Left lung (tissue), 10 donors: ENCODE results near the gene MTSS2. TPM values are rescaled to one million over a fixed set of nuclear protein-coding genes. Genes with fewer than 3 reads are reported as not detected.

Source experiments
- ATAC-seq: fragments of 200-7000 bp; cut with Tn5 transposase; one replicate; pipeline ENCODE4 v1.9.1; 2020; ENCODE audit warnings: moderate library complexity
- DNase-seq, 4 donors: peaks; one replicate each; pipeline ENCODE4 v3.0.0-alpha.2; 2013 to 2020
- H3K27ac ChIP-seq, 2 donors: fragments of 200-600 bp; sonication (generic) in 1 of 2; one replicate each; pipeline versions ENCODE4 v1.5.0 to v1.8.0; 2020 to 2021
- H3K27me3 ChIP-seq, 2 donors: fragments of 200-600 bp; sonication (generic) in 1 of 2; one replicate each; pipeline versions ENCODE4 v1.5.0 to v1.8.0; 2020 to 2021
- H3K36me3 ChIP-seq, 2 donors: fragments of 200-600 bp; sonication (generic) in 1 of 2; one replicate each; pipeline versions ENCODE4 v1.5.0 to v1.8.0; 2020 to 2021
- H3K4me1 ChIP-seq, 2 donors: fragments of 200-600 bp; one replicate each; pipeline ENCODE4 v1.8.0; 2021
- H3K4me3 ChIP-seq, 2 donors: fragments of 200-600 bp; sonication (generic) in 1 of 2; one replicate each; pipeline versions ENCODE4 v1.5.0 to v1.8.0; 2020 to 2021; ENCODE audit warnings: mild to moderate bottlenecking in 1 of 2
- H3K9me3 ChIP-seq, 2 donors: fragments of 200-600 bp; sonication (generic) in 1 of 2; one replicate each; pipeline versions ENCODE4 v1.5.0 to v1.8.0; 2020 to 2021
- intact Hi-C, 2 donors: fragments of 100-400 bp; cut with DNase I; formaldehyde crosslinking; loops; one replicate each; pipeline versions ENCODE4 v1.11.2 to v1.14.2; 2022
- polyA plus RNA-seq, 6 donors: library from polyadenylated mRNA; unstranded; fragments of 120-200 nt; gene quantifications; one replicate each; pipeline ENCODE4 v1.2.1, GENCODE V29; 2013; ENCODE audit not compliant: insufficient read length in 6 of 6
- total RNA-seq, 2 donors: library from RNA; stranded (reverse); fragmentation: NEBNext Ultra II Directional; extraction: Animal tissue kit (Norgen Biotek cat#: 25700); gene quantifications; one replicate each; pipeline ENCODE4 v1.2.1, GENCODE V29; 2021
- TF ChIP-seq, protein P1 (sequence below), 2 donors: fragments of 200-600 bp; sonication (generic) in 1 of 2; IDR thresholded peaks; one replicate each; pipeline versions ENCODE4 v1.5.0 to v1.8.0; 2021; ENCODE audit warnings: antibody characterized with exemption in 2 of 2
- donor health status: DM: no; HTN: yes; CAD: no.
- donor health status: DM: no; HTN: no; CAD: no.

Gene MTSS2
- total and polyA plus RNA-seq, 8 donors, result 58.1 to 106 (median 98.6) TPM

DNA sequence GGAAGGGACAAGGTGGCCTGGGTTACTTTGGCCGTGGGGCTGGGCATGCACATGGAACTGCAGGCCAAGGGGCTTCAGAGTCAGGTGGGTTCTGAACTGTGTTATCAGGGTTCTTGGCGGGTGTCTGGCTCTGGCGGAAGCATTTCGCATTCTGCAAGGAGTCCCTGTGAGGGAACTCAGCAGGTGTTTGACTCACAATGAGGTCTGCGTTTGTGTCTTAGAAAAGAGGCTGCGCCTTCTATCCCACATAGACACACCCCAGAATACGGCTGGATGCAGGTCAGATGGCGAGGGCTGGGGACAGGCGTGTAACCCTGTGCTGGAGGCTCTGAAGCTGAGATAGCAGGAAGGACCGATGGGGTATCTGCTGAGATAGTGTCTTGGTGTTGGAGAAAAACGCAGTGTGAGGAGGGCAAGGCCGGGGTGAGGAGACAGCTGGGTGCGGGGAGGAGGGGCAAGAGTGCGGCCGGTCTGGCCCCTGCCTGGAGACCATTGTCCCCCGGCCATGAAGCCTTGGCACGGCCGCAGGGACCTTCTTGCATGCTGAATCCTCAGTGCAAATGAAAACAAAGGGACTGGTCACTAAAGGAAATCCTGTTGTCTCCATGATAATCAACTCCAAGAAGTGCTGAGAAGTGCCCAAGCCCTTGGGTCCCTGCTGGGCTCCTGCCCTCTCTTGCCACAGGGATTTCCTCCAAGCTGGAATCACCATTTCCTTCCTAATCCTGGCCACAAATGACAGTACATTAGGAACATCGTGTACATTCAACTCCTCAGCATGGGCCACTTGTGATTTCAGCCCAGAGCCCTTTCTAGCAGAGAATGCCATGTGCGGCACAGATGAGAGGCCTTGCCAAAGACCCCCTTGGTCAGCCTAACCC, 22.8 kb upstream of the MTSS2 start:
- TF ChIP-seq, protein P1, sequence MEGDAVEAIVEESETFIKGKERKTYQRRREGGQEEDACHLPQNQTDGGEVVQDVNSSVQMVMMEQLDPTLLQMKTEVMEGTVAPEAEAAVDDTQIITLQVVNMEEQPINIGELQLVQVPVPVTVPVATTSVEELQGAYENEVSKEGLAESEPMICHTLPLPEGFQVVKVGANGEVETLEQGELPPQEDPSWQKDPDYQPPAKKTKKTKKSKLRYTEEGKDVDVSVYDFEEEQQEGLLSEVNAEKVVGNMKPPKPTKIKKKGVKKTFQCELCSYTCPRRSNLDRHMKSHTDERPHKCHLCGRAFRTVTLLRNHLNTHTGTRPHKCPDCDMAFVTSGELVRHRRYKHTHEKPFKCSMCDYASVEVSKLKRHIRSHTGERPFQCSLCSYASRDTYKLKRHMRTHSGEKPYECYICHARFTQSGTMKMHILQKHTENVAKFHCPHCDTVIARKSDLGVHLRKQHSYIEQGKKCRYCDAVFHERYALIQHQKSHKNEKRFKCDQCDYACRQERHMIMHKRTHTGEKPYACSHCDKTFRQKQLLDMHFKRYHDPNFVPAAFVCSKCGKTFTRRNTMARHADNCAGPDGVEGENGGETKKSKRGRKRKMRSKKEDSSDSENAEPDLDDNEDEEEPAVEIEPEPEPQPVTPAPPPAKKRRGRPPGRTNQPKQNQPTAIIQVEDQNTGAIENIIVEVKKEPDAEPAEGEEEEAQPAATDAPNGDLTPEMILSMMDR (IDR thresholded peaks at IDR 0.05), result no peak
- peaks cover 10 to 33% of the 10 kb centered on the region in 2 donors for H3K4me1 ChIP-seq

DNA sequence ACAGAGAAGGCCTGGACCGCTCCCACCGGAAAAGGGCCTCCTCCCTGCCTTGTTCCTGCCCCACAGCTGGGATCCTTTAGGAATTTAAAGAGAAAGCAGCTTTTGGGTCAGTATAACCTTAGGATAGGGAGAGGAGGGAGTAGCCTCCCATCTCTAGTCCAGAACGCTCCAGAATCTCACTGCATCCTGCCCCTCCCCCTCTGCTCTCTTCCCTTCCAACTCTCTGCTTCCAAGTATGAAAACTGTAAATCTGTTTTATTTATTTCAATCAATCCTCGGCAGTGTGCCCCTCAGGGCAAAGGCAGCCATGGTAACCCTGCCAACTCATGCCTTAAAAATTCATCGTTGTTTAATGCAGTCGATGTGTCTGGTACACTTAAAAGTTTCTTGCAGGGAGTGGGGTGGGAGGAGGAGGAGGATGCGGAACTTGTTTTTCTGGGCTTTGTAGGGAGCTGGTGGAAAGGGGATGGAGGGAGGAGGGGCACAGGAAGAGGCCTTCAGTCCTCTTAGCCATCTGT, 21.2 kb upstream of the MTSS2 start:
- Histone ChIP-seq H3K9me3 (no peaks in the 10 kb centered on the region), H3K27me3 (no peaks in the 10 kb centered on the region), H3K4me1 (peaks cover 18 to 43% of the 10 kb centered on the region in 2 donors), H3K36me3 (peaks cover 0 to 11% of the 10 kb centered on the region in 2 donors), H3K27ac (peak overlapping the region in 1 of 2 donors; percentile 5), H3K4me3 (no peak overlapping the region)
- TF ChIP-seq, protein P1 (IDR thresholded peaks at IDR 0.05), result no peak
- DNase-seq (no peak), ATAC-seq (no peak)
- intact Hi-C loops, result no loop called here

More for the DNA sequence above, 22.8 kb upstream of the MTSS2 start:
- peaks cover 0 to 11% of the 10 kb centered on the region in 2 donors for H3K36me3 ChIP-seq
- H3K9me3 ChIP-seq, result no peaks in the 10 kb centered on the region
- no peaks in the 10 kb centered on the region for H3K27me3 ChIP-seq
- intact Hi-C loops, result no loop called here
- H3K4me3 ChIP-seq, result no peak overlapping the region
- no peak for ATAC-seq
- DNase-seq, result no peak
- peak overlapping the region in 1 of 2 donors; percentile 24 for H3K27ac ChIP-seq

DNA sequence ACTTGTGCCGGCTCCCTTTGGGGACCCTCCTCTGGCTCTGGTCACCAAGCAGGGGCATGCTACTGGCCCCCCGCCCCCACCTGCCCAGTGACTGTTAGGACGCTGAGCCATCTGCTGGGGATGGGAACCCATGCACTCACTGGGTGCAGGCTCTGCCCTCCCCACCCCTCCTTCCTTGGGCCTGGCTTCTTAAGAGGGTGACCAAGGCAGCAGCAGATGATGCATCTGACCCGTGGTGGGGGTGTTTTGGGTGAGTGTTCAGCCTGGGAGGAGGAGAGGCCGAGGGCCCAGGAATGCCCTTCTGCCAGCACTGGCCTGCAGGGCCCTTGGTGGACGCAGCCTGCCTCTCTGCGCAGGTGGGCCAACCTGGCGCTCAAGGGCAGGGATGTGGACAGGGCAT, 19.2 kb upstream of the MTSS2 start:
- no peak overlapping the region for H3K27ac ChIP-seq
- peaks cover 18 to 50% of the 10 kb centered on the region in 2 donors for H3K4me1 ChIP-seq
- H3K4me3 ChIP-seq, result no peak overlapping the region
- DNase-seq (no peak), ATAC-seq (no peak)
- intact Hi-C loops, result no loop called here
- H3K27me3 ChIP-seq, result no peaks in the 10 kb centered on the region
- TF ChIP-seq, protein P1 (IDR thresholded peaks at IDR 0.05), result no peak
- H3K36me3 ChIP-seq, result peaks cover 0 to 8% of the 10 kb centered on the region in 2 donors
- no peaks in the 10 kb centered on the region for H3K9me3 ChIP-seq

DNA sequence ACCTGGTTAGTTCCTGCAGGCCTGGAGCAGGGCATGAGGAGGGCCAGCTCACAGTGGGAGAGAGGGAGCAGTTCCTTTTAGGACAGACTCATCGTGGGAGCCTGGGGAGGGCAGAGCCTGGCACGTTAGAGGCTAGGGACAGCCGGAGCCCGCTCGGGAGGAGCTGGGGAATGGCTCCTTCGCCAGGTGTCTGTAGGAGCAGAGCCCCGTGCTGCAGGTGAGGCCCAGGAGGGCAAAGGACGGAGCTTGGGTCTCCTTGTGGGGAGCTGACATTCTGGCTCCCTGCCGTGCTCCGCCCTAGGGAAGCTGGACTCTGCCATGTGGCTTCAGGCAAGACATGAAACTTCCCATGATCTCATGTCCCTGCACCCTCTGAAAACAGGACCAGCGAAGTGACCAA, 18.7 kb upstream of the MTSS2 start:
- TF ChIP-seq, protein P1 (IDR thresholded peaks at IDR 0.05), result no peak
- no peaks in the 10 kb centered on the region for H3K27me3 ChIP-seq
- intact Hi-C loops, result no loop called here
- ATAC-seq (no peak), DNase-seq (no peak)
- no peaks in the 10 kb centered on the region for H3K9me3 ChIP-seq
- peaks cover 0 to 11% of the 10 kb centered on the region in 2 donors for H3K36me3 ChIP-seq
- H3K4me3 ChIP-seq, result no peak overlapping the region
- peaks cover 18 to 53% of the 10 kb centered on the region in 2 donors for H3K4me1 ChIP-seq
- no peak overlapping the region for H3K27ac ChIP-seq

DNA sequence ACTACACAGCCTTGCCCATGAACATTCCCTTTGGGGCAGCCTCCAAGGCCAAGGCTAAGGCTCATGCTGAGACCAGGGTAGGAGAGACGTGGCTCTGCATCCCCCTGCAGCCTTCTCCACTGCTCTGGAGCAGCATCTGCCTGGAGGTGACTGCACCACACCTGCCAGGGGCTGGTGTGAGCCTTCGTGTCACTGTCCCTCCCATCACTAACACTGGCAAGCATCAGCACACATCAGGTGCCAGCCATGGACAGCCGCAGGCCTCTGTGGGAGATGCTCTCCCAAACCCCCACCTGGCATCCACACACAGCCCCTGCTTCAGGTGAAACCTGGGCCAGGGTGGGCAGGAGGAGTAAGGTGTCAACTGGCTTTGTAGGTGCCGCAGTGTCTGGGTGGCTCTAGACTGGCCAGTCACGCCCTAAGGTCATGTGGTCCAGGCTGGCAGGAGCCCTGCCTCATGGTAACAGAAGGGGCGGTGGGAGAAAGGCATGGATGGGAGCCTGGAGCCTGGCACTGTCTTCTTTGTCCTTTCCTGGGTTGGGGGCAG, 18.1 kb upstream of the MTSS2 start:
- DNase-seq, result no peak
- no peaks in the 10 kb centered on the region for H3K9me3 ChIP-seq
- H3K27me3 ChIP-seq, result no peaks in the 10 kb centered on the region
- no peak overlapping the region for H3K4me3 ChIP-seq
- H3K27ac ChIP-seq, result peak overlapping the region; percentile 65 to 67
- intact Hi-C loops, result no loop called here
- H3K36me3 ChIP-seq, result peaks cover 0 to 15% of the 10 kb centered on the region in 2 donors
- peaks cover 18 to 49% of the 10 kb centered on the region in 2 donors for H3K4me1 ChIP-seq
- ATAC-seq, result no peak
- TF ChIP-seq, protein P1 (IDR thresholded peaks at IDR 0.05), result no peak
